Activated CD4-positive, alpha-beta T cell treated with anti-CD3 and anti-CD28 coated beads, Interleukin-2, amount 10 ng/mL, durations not matched to agents 7 days and 5 days (primary cell): ENCODE measurements around the gene MSRB3. TPM values are rescaled to one million over a fixed set of nuclear protein-coding genes. Genes with fewer than 3 reads are reported as not detected.

ENCODE experiments used
- CTCF ChIA-PET: fragments of 350-600 bp; sonication (Branson Sonifier 250); formaldehyde crosslinking; loops from one replicate; lab custom pipeline; 2021; ENCODE audit warnings: antibody characterized with exemption; lab: Charles Lee
- POLR2A ChIA-PET: fragments of 350-600 bp; sonication (Branson Sonifier 250); formaldehyde crosslinking; loops from one replicate; lab custom pipeline; 2021; ENCODE audit warnings: antibody characterized with exemption; lab: Charles Lee
- DNase-seq: peaks from one replicate; pipeline ENCODE4 v3.0.0-alpha.2; 2020
- H3K27ac Mint-ChIP-seq: one replicate; pipeline ENCODE4 v1.8.0; 2021; ENCODE audit warnings: mild to moderate bottlenecking, moderate library complexity, mixed read lengths
- H3K27me3 Mint-ChIP-seq: one replicate; pipeline ENCODE4 v1.8.0; 2021; ENCODE audit warnings: mixed read lengths
- H3K36me3 Mint-ChIP-seq: one replicate; pipeline ENCODE4 v1.8.0; 2021; ENCODE audit warnings: low read depth, mixed read lengths
- H3K4me1 Mint-ChIP-seq: one replicate; pipeline ENCODE4 v1.8.0; 2021; ENCODE audit warnings: mixed read lengths
- H3K4me3 Mint-ChIP-seq: one replicate; pipeline ENCODE4 v1.8.0; 2021; ENCODE audit warnings: mild to moderate bottlenecking, moderate library complexity, mixed read lengths
- H3K9me3 Mint-ChIP-seq: one replicate; pipeline ENCODE4 v1.8.0; 2021; ENCODE audit warnings: mixed read lengths
- total RNA-seq, 2 experiments: library from RNA; stranded (reverse); gene quantifications; one replicate each; pipeline ENCODE4 v1.2.3, GENCODE V29; 2021

MSRB3 gene
- total RNA-seq, 2 experiments from 2014 or later: not detected

GRCh38 chr12:65335021-65335714 lies 56.7 kb downstream of the MSRB3 start:
- Mint-ChIP-seq H3K4me3 (no peak overlapping the region), H3K4me1 (no peaks in the 10 kb centered on the region), H3K9me3 (no peaks in the 10 kb centered on the region), H3K27ac (no peak overlapping the region), H3K36me3 (no peaks in the 10 kb centered on the region), H3K27me3 (peaks cover 3% of the 10 kb centered on the region)
- ChIA-PET CTCF (no interaction called here), POLR2A (no interaction called here)
- no peak for DNase-seq

- no peak for DNase-seq
- H3K27me3 Mint-ChIP-seq: peaks cover 4% of the 10 kb centered on the region
- H3K4me3 Mint-ChIP-seq: no peak overlapping the region
- CTCF ChIA-PET: no interaction called here
- H3K27ac Mint-ChIP-seq: no peak overlapping the region
- no peaks in the 10 kb centered on the region for H3K9me3 Mint-ChIP-seq
- POLR2A ChIA-PET: no interaction called here
- no peaks in the 10 kb centered on the region for H3K4me1 Mint-ChIP-seq
- H3K36me3 Mint-ChIP-seq: no peaks in the 10 kb centered on the region
Observed at GRCh38 chr12:65335981-65336380, 57.5 kb downstream of the MSRB3 start.

- Mint-ChIP-seq H3K27me3 (peaks cover 7% of the 10 kb centered on the region), H3K4me1 (no peaks in the 10 kb centered on the region), H3K4me3 (no peak overlapping the region), H3K9me3 (no peaks in the 10 kb centered on the region), H3K36me3 (no peaks in the 10 kb centered on the region), H3K27ac (no peak overlapping the region)
- ChIA-PET CTCF (no interaction called here), POLR2A (no interaction called here)
- no peak for DNase-seq
Observed at GRCh38 chr12:65339161-65339560, 60.7 kb downstream of the MSRB3 start.

GRCh38 chr12:65343230-65343629 lies 64.7 kb downstream of the MSRB3 start:
- Mint-ChIP-seq H3K4me1 (no peaks in the 10 kb centered on the region), H3K27me3 (peaks cover 7% of the 10 kb centered on the region), H3K9me3 (no peaks in the 10 kb centered on the region), H3K36me3 (no peaks in the 10 kb centered on the region), H3K27ac (no peak overlapping the region), H3K4me3 (no peak overlapping the region)
- ChIA-PET CTCF (interaction anchor here (1.0 kb wide), 1 partner anchor 23 kb away, joined by 3 read pairs; no protein-coding TSS in a partner anchor), POLR2A (no interaction called here)
- DNase-seq: no peak

DNA sequence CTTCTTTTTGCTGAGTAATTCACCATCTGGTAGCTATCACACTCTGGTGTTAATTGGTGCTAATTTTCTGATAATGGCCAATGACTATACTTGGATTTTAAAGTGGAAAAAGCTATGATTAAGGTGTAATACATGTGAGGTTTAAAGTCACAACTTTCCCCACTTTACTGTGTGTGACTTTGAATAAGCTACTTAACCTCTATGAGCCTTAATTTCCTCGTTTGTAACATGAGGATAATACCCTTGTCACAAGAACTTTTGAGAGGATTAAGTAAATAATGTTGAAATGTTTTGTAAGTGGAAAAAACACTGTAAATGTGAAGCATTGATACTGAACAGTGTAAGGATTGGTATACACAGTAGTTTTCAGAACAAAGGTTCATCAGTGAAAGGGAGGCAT lies 65.3 kb downstream of the MSRB3 start:
- CTCF ChIA-PET: interaction anchor here (1.0 kb wide), 1 partner anchor 22 kb away, joined by 3 read pairs; no protein-coding TSS in a partner anchor
- no peaks in the 10 kb centered on the region for H3K36me3 Mint-ChIP-seq
- H3K27ac Mint-ChIP-seq: no peak overlapping the region
- DNase-seq: no peak
- POLR2A ChIA-PET: no interaction called here
- H3K4me1 Mint-ChIP-seq: no peaks in the 10 kb centered on the region
- no peak overlapping the region for H3K4me3 Mint-ChIP-seq
- H3K27me3 Mint-ChIP-seq: peaks cover 7% of the 10 kb centered on the region
- no peaks in the 10 kb centered on the region for H3K9me3 Mint-ChIP-seq

- no peak for DNase-seq
- CTCF ChIA-PET: no interaction called here
- H3K4me3 Mint-ChIP-seq: no peak overlapping the region
- no peaks in the 10 kb centered on the region for H3K9me3 Mint-ChIP-seq
- H3K36me3 Mint-ChIP-seq: no peaks in the 10 kb centered on the region
- POLR2A ChIA-PET: no interaction called here
- no peaks in the 10 kb centered on the region for H3K4me1 Mint-ChIP-seq
- no peaks in the 10 kb centered on the region for H3K27me3 Mint-ChIP-seq
- H3K27ac Mint-ChIP-seq: no peak overlapping the region
Observed at GRCh38 chr12:65355461-65355860, 77.0 kb downstream of the MSRB3 start.

GRCh38 chr12:65362234-65363031 lies 84.0 kb downstream of the MSRB3 start:
- no peak for DNase-seq
- Mint-ChIP-seq H3K4me1 (no peaks in the 10 kb centered on the region), H3K4me3 (no peak overlapping the region), H3K9me3 (no peaks in the 10 kb centered on the region), H3K27me3 (no peaks in the 10 kb centered on the region), H3K36me3 (no peaks in the 10 kb centered on the region), H3K27ac (no peak overlapping the region)
- ChIA-PET CTCF (no interaction called here), POLR2A (no interaction called here)

GRCh38 chr12:65364046-65364445 lies 85.6 kb downstream of the MSRB3 start:
- ChIA-PET CTCF (no interaction called here), POLR2A (no interaction called here)
- Mint-ChIP-seq H3K27ac (no peak overlapping the region), H3K9me3 (no peaks in the 10 kb centered on the region), H3K36me3 (no peaks in the 10 kb centered on the region), H3K27me3 (no peaks in the 10 kb centered on the region), H3K4me3 (no peak overlapping the region), H3K4me1 (no peaks in the 10 kb centered on the region)
- no peak for DNase-seq

DNA sequence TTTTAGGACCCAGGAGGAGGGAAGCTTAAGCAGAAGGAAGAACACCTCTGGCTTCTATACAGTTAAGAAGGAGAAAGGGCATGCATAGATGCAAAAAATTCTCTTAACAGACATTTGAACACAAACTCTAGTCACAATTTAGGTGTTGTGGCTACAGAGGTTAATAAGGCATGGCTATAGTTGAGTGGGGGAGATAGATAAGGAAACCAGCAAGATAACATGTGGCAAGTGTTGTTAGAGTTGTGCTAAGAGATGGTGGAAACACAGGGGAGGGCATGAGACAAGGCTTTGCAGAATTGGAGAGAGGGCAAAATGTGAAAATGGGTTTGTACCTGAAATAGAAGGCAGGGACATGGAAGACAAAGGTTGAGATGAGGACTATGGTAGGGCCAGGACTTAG lies 88.9 kb downstream of the MSRB3 start:
- Mint-ChIP-seq H3K4me3 (no peak overlapping the region), H3K27me3 (no peaks in the 10 kb centered on the region), H3K4me1 (no peaks in the 10 kb centered on the region), H3K27ac (no peak overlapping the region), H3K9me3 (no peaks in the 10 kb centered on the region), H3K36me3 (no peaks in the 10 kb centered on the region)
- ChIA-PET CTCF (no interaction called here), POLR2A (no interaction called here)
- DNase-seq: no peak

- Mint-ChIP-seq H3K9me3 (no peaks in the 10 kb centered on the region), H3K4me3 (no peak overlapping the region), H3K36me3 (no peaks in the 10 kb centered on the region), H3K27me3 (no peaks in the 10 kb centered on the region), H3K27ac (no peak overlapping the region), H3K4me1 (no peaks in the 10 kb centered on the region)
- ChIA-PET POLR2A (no interaction called here), CTCF (no interaction called here)
- no peak for DNase-seq
Observed at GRCh38 chr12:65368055-65368454, 89.6 kb downstream of the MSRB3 start.

DNA sequence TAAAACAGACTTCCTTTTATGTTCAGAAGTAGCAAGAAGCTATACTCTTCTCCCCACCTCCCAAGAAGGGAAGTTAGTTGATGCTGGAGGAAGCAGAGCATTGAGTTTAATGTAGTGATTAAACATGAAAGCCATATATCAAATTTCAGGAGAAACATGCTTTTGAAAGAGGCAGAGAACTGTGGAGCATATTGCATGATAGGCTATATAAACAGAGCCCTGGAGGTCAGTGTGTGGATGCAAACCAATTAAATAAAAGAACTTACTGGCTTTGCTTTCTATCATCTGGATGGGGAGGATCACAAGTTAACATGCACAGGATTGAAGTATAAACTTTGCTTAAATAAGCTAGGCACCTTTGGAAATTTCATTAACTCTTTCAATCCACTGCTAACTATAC lies 94.1 kb downstream of the MSRB3 start:
- ChIA-PET CTCF (no interaction called here), POLR2A (no interaction called here)
- DNase-seq: no peak
- H3K4me3 Mint-ChIP-seq: no peak overlapping the region
- no peaks in the 10 kb centered on the region for H3K36me3 Mint-ChIP-seq
- no peak overlapping the region for H3K27ac Mint-ChIP-seq
- no peaks in the 10 kb centered on the region for H3K27me3 Mint-ChIP-seq
- no peaks in the 10 kb centered on the region for H3K4me1 Mint-ChIP-seq
- no peaks in the 10 kb centered on the region for H3K9me3 Mint-ChIP-seq

DNA sequence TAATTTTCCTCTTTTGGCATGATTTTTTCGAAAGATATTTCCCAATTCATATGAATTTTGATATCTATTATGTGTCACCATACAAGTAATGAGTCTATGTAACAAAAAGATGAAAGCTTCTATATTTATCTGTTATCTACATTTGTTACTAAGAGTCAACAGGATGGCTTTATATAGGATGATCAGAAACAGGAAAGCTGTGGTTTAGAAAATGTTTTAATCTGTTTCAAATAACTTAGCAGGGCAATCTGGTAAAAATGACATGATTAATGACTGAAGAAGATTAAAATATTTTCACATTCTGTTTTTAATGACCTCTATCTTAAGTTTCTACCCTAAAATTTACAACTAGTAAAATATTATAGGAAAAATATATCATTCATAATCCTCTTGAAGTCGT lies 105.8 kb downstream of the MSRB3 start:
- H3K27ac Mint-ChIP-seq: no peak overlapping the region
- ChIA-PET CTCF (no interaction called here), POLR2A (no interaction called here)
- H3K4me3 Mint-ChIP-seq: no peak overlapping the region
- no peaks in the 10 kb centered on the region for H3K27me3 Mint-ChIP-seq
- H3K9me3 Mint-ChIP-seq: no peaks in the 10 kb centered on the region
- H3K4me1 Mint-ChIP-seq: no peaks in the 10 kb centered on the region
- no peak for DNase-seq
- H3K36me3 Mint-ChIP-seq: no peaks in the 10 kb centered on the region

DNA sequence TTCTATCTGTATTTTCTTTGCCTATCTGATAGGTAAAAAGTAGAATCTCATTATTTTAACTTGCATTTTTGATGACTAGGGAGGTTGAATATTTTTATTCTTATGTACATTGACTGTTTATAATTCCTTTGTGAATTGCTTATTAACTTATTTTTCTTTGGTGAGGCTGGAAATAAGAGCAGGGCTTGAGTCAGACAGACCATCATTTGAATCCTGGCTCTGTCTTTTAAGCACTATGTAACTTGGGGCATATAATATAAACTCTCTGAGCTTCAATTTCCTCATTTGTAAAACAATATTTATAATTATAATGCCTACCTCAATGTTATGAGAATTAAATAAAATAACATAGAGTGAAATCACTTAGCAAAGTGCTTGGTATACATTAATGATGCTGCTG lies 108.9 kb downstream of the MSRB3 start:
- Mint-ChIP-seq H3K9me3 (no peaks in the 10 kb centered on the region), H3K4me3 (no peak overlapping the region), H3K36me3 (no peaks in the 10 kb centered on the region), H3K27ac (no peak overlapping the region), H3K27me3 (peaks cover 2% of the 10 kb centered on the region), H3K4me1 (no peaks in the 10 kb centered on the region)
- no peak for DNase-seq
- CTCF ChIA-PET: no interaction called here
- POLR2A ChIA-PET: no interaction called here
